ENCODE results near the gene GCFC2. TPM values are rescaled to one million over a fixed set of nuclear protein-coding genes. Genes with fewer than 3 reads are reported as not detected.

Gene GCFC2
- total RNA-seq, 2 donors from 2014 or later, result 14.6 to 38.9 TPM

GRCh38 chr2:75736276-75736675 is 25.6 kb upstream of the GCFC2 start:
- Histone ChIP-seq H3K4me1 (replicated peaks) (no peaks in the 10 kb centered on the region), H3K9me3 (no peaks in the 10 kb centered on the region), H3K27me3 (replicated peaks; ENCODE audit: insufficient read depth) (no peaks in the 10 kb centered on the region), H3K36me3 (no peaks in the 10 kb centered on the region), H3K4me3 (no peak overlapping the region), H3K27ac (no peak overlapping the region)
- TF ChIP-seq POLR2A (IDR thresholded peaks at IDR 0.05) (no peak), POLR2AphosphoS5 (IDR thresholded peaks at IDR 0.05) (no peak), CTCF (IDR thresholded peaks at IDR 0.05) (no peak)
- intact Hi-C loops (cut with DNase I), result no loop called here
- DNase-seq (ENCODE audit: low spot score), result no peak
- 42% methylated on average over 4 of the region's 4 CpGs for WGBS

- no peak overlapping the region for H3K4me3 ChIP-seq
- no peak overlapping the region for H3K27ac ChIP-seq
- no peaks in the 10 kb centered on the region for H3K36me3 ChIP-seq
- no peaks in the 10 kb centered on the region for H3K27me3 ChIP-seq (replicated peaks; ENCODE audit: insufficient read depth)
- DNase-seq (ENCODE audit: low spot score), result no peak
- H3K9me3 ChIP-seq, result no peaks in the 10 kb centered on the region
- 30% methylated on average over 5 of the region's 5 CpGs for WGBS
- no peak for TF ChIP-seq CTCF (IDR thresholded peaks at IDR 0.05)
- TF ChIP-seq POLR2AphosphoS5 (IDR thresholded peaks at IDR 0.05), result no peak
- no peak for TF ChIP-seq POLR2A (IDR thresholded peaks at IDR 0.05)
- intact Hi-C loops (cut with DNase I), result no loop called here
- H3K4me1 ChIP-seq (replicated peaks), result no peaks in the 10 kb centered on the region
Observed at GRCh38 chr2:75729861-75730260, 19.1 kb upstream of the GCFC2 start.

GRCh38 chr2:75728614-75729419 is 18.1 kb upstream of the GCFC2 start:
- no peaks in the 10 kb centered on the region for H3K27me3 ChIP-seq (replicated peaks; ENCODE audit: insufficient read depth)
- WGBS, result 86% methylated on average over 6 of the region's 6 CpGs
- no peak overlapping the region for H3K27ac ChIP-seq
- TF ChIP-seq POLR2AphosphoS5 (IDR thresholded peaks at IDR 0.05) (no peak), POLR2A (IDR thresholded peaks at IDR 0.05) (no peak), CTCF (IDR thresholded peaks at IDR 0.05) (no peak)
- intact Hi-C loops (cut with DNase I), result no loop called here
- no peak for DNase-seq (ENCODE audit: low spot score)
- H3K4me1 ChIP-seq (replicated peaks), result no peaks in the 10 kb centered on the region
- H3K36me3 ChIP-seq, result no peaks in the 10 kb centered on the region
- H3K9me3 ChIP-seq, result no peaks in the 10 kb centered on the region
- H3K4me3 ChIP-seq, result no peak overlapping the region

- Histone ChIP-seq H3K4me1 (replicated peaks) (no peaks in the 10 kb centered on the region), H3K27ac (no peak overlapping the region), H3K27me3 (replicated peaks; ENCODE audit: insufficient read depth) (no peaks in the 10 kb centered on the region), H3K4me3 (no peak overlapping the region), H3K36me3 (no peaks in the 10 kb centered on the region), H3K9me3 (no peaks in the 10 kb centered on the region)
- no peak for TF ChIP-seq POLR2AphosphoS5 (IDR thresholded peaks at IDR 0.05)
- no peak for TF ChIP-seq CTCF (IDR thresholded peaks at IDR 0.05)
- TF ChIP-seq POLR2A (IDR thresholded peaks at IDR 0.05), result no peak
- DNase-seq (ENCODE audit: low spot score), result no peak
- intact Hi-C loops (cut with DNase I), result no loop called here
Observed at GRCh38 chr2:75722687-75723086, 12.0 kb upstream of the GCFC2 start.

GRCh38 chr2:75720525-75720924 is 9.8 kb upstream of the GCFC2 start:
- H3K27me3 ChIP-seq (replicated peaks; ENCODE audit: insufficient read depth), result no peaks in the 10 kb centered on the region
- H3K36me3 ChIP-seq, result no peaks in the 10 kb centered on the region
- H3K4me3 ChIP-seq, result no peak overlapping the region
- no peaks in the 10 kb centered on the region for H3K4me1 ChIP-seq (replicated peaks)
- intact Hi-C loops (cut with DNase I), result no loop called here
- no peaks in the 10 kb centered on the region for H3K9me3 ChIP-seq
- DNase-seq (ENCODE audit: low spot score), result no peak
- TF ChIP-seq POLR2AphosphoS5 (IDR thresholded peaks at IDR 0.05) (no peak), CTCF (IDR thresholded peaks at IDR 0.05) (no peak), POLR2A (IDR thresholded peaks at IDR 0.05) (no peak)
- 100% methylated on average over 1 of the region's 1 CpG for WGBS
- H3K27ac ChIP-seq, result no peak overlapping the region
